Fibroblast of lung (primary cell): ENCODE results near the gene RASGEF1B.

Source experiments
- EZH2 ChIP-seq: IDR thresholded peaks from 2 replicates; pipeline ENCODE4 v1.5.1; 2012; ENCODE audit warnings: low read length, control low read depth, mild to moderate bottlenecking; ENCODE audit errors: missing control alignments
- TF ChIP-seq, protein P1 (sequence below), 2 donors: IDR thresholded peaks in 1 of 2; conservative IDR thresholded peaks in 1 of 2; 1 replicate in 1 of 2; 2 replicates in 1 of 2; pipeline ENCODE4 v1.5.1; 2011 to 2012; ENCODE audit warnings: low read length in 2 of 2, control low read depth in 1 of 2, inconsistent platforms in 1 of 2, low read depth in 1 of 2, mild to moderate bottlenecking in 1 of 2

DNA sequence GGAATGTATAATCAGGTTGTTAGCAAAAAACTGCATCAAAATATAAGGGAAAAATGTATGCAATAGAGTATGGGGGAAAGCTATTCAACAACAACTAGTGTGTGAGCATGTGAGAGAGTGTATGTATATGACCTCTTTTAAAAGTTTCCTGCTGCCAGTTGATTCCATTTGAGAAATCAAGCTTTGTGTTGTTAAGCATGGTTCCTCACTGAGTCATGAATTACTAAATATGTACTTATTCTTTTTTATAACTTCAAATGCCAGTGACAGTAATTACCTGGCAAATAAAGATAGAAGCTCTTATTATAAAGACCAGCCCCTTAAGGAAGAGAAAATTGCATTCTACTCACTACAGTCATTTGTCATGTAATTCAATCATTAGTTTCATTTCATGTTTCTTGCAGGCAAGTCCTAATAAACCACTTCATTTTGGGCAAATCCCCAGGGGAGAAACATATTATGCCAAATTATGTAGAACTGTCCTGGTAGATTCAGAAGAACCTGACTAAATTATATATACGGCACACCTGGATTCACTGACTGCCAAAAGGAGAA lies 19.2 kb downstream of the RASGEF1B start:
- TF ChIP-seq, protein P1, sequence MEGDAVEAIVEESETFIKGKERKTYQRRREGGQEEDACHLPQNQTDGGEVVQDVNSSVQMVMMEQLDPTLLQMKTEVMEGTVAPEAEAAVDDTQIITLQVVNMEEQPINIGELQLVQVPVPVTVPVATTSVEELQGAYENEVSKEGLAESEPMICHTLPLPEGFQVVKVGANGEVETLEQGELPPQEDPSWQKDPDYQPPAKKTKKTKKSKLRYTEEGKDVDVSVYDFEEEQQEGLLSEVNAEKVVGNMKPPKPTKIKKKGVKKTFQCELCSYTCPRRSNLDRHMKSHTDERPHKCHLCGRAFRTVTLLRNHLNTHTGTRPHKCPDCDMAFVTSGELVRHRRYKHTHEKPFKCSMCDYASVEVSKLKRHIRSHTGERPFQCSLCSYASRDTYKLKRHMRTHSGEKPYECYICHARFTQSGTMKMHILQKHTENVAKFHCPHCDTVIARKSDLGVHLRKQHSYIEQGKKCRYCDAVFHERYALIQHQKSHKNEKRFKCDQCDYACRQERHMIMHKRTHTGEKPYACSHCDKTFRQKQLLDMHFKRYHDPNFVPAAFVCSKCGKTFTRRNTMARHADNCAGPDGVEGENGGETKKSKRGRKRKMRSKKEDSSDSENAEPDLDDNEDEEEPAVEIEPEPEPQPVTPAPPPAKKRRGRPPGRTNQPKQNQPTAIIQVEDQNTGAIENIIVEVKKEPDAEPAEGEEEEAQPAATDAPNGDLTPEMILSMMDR (conservative IDR thresholded peaks at IDR 0.05 in 1 of 2, IDR thresholded peaks at IDR 0.05 in 1 of 2; ENCODE audit: low read depth in 1 of 2, low read length in 2 of 2) = no peak
- TF ChIP-seq EZH2 = no peak
